ENCODE data around the gene DCC. TPM values are rescaled to one million over a fixed set of nuclear protein-coding genes. Genes with fewer than 3 reads are reported as not detected.

Gene DCC
- total and polyA plus RNA-seq, 2 experiments from 2014 or later: 0.27 to 0.38 TPM

DNA sequence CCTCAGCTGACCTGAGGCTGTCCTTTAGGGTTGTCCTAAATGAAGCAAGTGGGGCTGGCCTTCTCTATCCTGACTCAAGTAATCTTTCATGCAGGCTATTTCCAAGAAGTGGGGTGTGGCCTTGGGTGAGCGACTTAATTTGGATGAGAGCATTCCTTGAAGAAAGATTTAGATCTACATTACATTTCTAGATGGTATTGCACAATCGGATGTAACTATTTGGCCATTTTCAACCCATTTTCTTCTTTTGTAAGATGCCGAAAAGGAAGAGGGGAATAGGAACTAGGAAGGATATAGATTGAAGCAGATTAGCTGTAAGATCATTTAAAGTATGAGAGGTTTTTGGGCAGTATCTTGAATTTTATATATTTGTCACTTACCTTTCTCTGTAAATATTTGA, 1138.2 kb downstream of the DCC start:
- Histone ChIP-seq H3K27ac (no peak overlapping the region), H3K9me3 (ENCODE audit: low read depth) (no peaks in the 10 kb centered on the region), H3K4me1 (ENCODE audit: low read depth) (no peaks in the 10 kb centered on the region), H3K4me3 (no peak overlapping the region), H3K36me3 (no peaks in the 10 kb centered on the region), H3K27me3 (no peaks in the 10 kb centered on the region)
- TF ChIP-seq, protein P1, sequence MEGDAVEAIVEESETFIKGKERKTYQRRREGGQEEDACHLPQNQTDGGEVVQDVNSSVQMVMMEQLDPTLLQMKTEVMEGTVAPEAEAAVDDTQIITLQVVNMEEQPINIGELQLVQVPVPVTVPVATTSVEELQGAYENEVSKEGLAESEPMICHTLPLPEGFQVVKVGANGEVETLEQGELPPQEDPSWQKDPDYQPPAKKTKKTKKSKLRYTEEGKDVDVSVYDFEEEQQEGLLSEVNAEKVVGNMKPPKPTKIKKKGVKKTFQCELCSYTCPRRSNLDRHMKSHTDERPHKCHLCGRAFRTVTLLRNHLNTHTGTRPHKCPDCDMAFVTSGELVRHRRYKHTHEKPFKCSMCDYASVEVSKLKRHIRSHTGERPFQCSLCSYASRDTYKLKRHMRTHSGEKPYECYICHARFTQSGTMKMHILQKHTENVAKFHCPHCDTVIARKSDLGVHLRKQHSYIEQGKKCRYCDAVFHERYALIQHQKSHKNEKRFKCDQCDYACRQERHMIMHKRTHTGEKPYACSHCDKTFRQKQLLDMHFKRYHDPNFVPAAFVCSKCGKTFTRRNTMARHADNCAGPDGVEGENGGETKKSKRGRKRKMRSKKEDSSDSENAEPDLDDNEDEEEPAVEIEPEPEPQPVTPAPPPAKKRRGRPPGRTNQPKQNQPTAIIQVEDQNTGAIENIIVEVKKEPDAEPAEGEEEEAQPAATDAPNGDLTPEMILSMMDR (IDR thresholded peaks at IDR 0.05; ENCODE audit: low read depth, low read length): no peak
- DNase-seq (ENCODE audit: low read depth in 1 of 2, low spot score in 1 of 2): no peak

DNA sequence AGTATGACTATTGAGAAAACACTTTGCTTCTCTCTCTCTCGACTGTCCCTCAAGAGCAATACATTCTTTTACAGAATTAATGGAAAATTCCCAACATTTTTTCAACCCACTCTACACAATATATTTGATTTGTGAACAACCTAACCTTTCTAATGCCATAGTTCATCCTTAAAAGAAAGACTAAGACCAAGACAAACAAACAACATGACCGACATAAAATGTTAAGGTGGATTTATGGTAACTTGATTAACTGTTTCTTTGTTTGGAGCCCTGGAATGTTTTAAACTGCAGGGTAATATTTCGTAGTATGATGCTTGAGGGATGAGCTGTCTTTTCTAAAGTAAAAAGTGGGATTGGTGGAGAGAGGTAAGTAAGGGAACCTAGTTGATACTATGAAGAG, 1146.3 kb downstream of the DCC start:
- TF ChIP-seq, protein P1 (IDR thresholded peaks at IDR 0.05; ENCODE audit: low read depth, low read length): no peak
- no peaks in the 10 kb centered on the region for H3K36me3 ChIP-seq

DNA sequence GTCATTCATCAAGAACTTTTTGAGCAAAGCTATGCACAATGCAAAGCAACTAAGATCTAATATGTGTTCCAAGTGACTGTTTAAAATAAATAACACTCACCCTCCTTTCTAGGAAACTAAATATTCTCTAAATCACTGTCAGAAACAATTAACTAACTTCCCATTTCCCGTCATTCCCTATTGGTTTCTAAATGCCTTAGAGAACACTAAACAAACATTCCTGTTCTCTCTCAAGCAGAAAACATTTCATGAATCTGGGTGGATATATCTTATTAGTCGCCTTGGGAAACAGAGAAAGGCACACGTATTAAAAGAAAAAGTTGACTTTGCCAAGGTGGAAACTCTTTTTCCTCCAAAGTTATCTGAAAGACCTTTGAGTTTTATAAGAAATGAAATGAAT, 1149.3 kb downstream of the DCC start:
- no peak for DNase-seq (ENCODE audit: low read depth in 1 of 2, low spot score in 1 of 2)
- Histone ChIP-seq H3K4me1 (ENCODE audit: low read depth) (no peaks in the 10 kb centered on the region), H3K27ac (no peak overlapping the region), H3K36me3 (no peaks in the 10 kb centered on the region), H3K27me3 (no peaks in the 10 kb centered on the region), H3K9me3 (ENCODE audit: low read depth) (no peaks in the 10 kb centered on the region), H3K4me3 (no peak overlapping the region)
- TF ChIP-seq, protein P1 (IDR thresholded peaks at IDR 0.05; ENCODE audit: low read depth, low read length): no peak

More for the DNA sequence above, 1146.3 kb downstream of the DCC start:
- no peak overlapping the region for H3K27ac ChIP-seq
- no peaks in the 10 kb centered on the region for H3K4me1 ChIP-seq (ENCODE audit: low read depth)
- DNase-seq (ENCODE audit: low read depth in 1 of 2, low spot score in 1 of 2): no peak
- no peaks in the 10 kb centered on the region for H3K27me3 ChIP-seq
- H3K4me3 ChIP-seq: no peak overlapping the region
- no peaks in the 10 kb centered on the region for H3K9me3 ChIP-seq (ENCODE audit: low read depth)

DNA sequence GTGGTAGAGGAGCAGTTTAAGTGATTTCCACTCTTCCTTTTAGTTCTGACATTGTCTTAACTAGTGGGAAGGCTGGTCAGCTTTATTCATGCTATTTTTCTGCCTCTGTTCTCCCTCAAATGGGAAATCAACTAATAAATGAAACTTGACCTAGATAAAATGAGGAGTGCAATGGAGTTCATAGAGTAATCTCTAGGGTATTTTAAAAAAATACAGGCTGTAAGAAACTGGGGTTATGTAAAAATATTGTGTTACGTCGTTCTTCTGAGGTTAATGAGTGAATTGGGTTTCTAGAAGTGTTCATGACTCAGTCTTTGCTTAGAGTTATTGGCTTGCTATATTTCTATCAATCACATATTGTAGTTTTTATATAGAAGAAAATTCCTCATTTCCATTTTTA, 1150.0 kb downstream of the DCC start:
- TF ChIP-seq, protein P1 (IDR thresholded peaks at IDR 0.05; ENCODE audit: low read depth, low read length): no peak
- no peaks in the 10 kb centered on the region for H3K9me3 ChIP-seq (ENCODE audit: low read depth)

DNA sequence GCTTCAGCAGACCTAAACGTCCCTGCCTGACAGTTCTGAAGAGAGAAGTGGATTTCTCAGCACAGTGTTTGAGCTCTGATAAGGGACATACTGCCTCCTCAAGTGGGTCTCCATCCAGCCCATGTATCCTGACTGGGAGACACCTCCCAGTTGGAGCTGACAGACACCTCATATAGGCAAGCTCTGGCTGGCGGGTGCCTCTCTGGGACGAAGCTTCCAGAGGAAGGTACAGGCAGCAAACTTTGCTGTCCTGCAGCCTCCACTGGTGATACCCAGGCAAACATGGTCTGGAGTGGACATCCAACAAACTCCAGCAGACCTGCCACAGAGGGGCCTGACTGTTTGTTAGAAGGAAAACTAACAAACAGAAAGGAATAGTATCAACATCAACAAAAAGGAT, 1156.0 kb downstream of the DCC start:
- no peak for DNase-seq (ENCODE audit: low read depth in 1 of 2, low spot score in 1 of 2)
- no peak overlapping the region for H3K4me3 ChIP-seq

More for the DNA sequence above, 1150.0 kb downstream of the DCC start:
- Histone ChIP-seq H3K4me1 (ENCODE audit: low read depth) (no peaks in the 10 kb centered on the region), H3K27me3 (no peaks in the 10 kb centered on the region), H3K27ac (no peak overlapping the region), H3K4me3 (no peak overlapping the region), H3K36me3 (no peaks in the 10 kb centered on the region)
- no peak for DNase-seq (ENCODE audit: low read depth in 1 of 2, low spot score in 1 of 2)

More for the DNA sequence above, 1156.0 kb downstream of the DCC start:
- no peaks in the 10 kb centered on the region for H3K36me3 ChIP-seq
- H3K9me3 ChIP-seq (ENCODE audit: low read depth): no peaks in the 10 kb centered on the region
- TF ChIP-seq, protein P1 (IDR thresholded peaks at IDR 0.05; ENCODE audit: low read depth, low read length): no peak
- no peak overlapping the region for H3K27ac ChIP-seq
- H3K27me3 ChIP-seq: no peaks in the 10 kb centered on the region
- no peaks in the 10 kb centered on the region for H3K4me1 ChIP-seq (ENCODE audit: low read depth)
